Measurements from ENCODE around the gene SENP7.

SENP7 gene

GRCh38 chr3:101413656-101414055 lies 99.4 kb downstream of the SENP7 start:
- no peak for DNase-seq (ENCODE audit: low spot score)
- TF ChIP-seq CTCF (IDR thresholded peaks at IDR 0.05; ENCODE audit: borderline replicate concordance, control extremely low read depth, extremely low read depth, insufficient read depth, missing control alignments) = no peak

GRCh38 chr3:101391413-101391950 lies 121.5 kb downstream of the SENP7 start:
- DNase-seq (ENCODE audit: low spot score) = no peak
- in situ Hi-C loops (cut with MboI; ENCODE audit: low sequenced_read_pairs, unreplicated experiment) = no loop called here
- TF ChIP-seq CTCF (IDR thresholded peaks at IDR 0.05; ENCODE audit: borderline replicate concordance, control extremely low read depth, extremely low read depth, insufficient read depth, missing control alignments) = no peak

More at GRCh38 chr3:101413656-101414055, 99.4 kb downstream of the SENP7 start:
- in situ Hi-C loops (cut with MboI; ENCODE audit: low sequenced_read_pairs, unreplicated experiment) = no loop called here

GRCh38 chr3:101388706-101389105 lies 124.3 kb downstream of the SENP7 start:
- no peak for DNase-seq (ENCODE audit: low spot score)
- TF ChIP-seq CTCF (IDR thresholded peaks at IDR 0.05; ENCODE audit: borderline replicate concordance, control extremely low read depth, extremely low read depth, insufficient read depth, missing control alignments) = no peak
- in situ Hi-C loops (cut with MboI; ENCODE audit: low sequenced_read_pairs, unreplicated experiment) = no loop called here

- DNase-seq (ENCODE audit: low spot score) = no peak
- in situ Hi-C loops (cut with MboI; ENCODE audit: low sequenced_read_pairs, unreplicated experiment) = no loop called here
- TF ChIP-seq CTCF (IDR thresholded peaks at IDR 0.05; ENCODE audit: borderline replicate concordance, control extremely low read depth, extremely low read depth, insufficient read depth, missing control alignments) = no peak
These were observed 125.7 kb downstream of the SENP7 start for GRCh38 chr3:101387351-101387750.

- no peak for TF ChIP-seq CTCF (IDR thresholded peaks at IDR 0.05; ENCODE audit: borderline replicate concordance, control extremely low read depth, extremely low read depth, insufficient read depth, missing control alignments)
- in situ Hi-C loops (cut with MboI; ENCODE audit: low sequenced_read_pairs, unreplicated experiment) = no loop called here
- DNase-seq (ENCODE audit: low spot score) = no peak
These were observed 128.6 kb downstream of the SENP7 start for GRCh38 chr3:101384426-101384825.

GRCh38 chr3:101383656-101384055 lies 129.4 kb downstream of the SENP7 start:
- TF ChIP-seq CTCF (IDR thresholded peaks at IDR 0.05; ENCODE audit: borderline replicate concordance, control extremely low read depth, extremely low read depth, insufficient read depth, missing control alignments) = no peak
- DNase-seq (ENCODE audit: low spot score) = no peak
- in situ Hi-C loops (cut with MboI; ENCODE audit: low sequenced_read_pairs, unreplicated experiment) = no loop called here

Data from GM13976 (cell line).